CD4-positive, CD25-positive, alpha-beta regulatory T cell (primary cell): ENCODE results near the gene FMO1. TPM values are rescaled to one million over a fixed set of nuclear protein-coding genes. Genes with fewer than 3 reads are reported as not detected.

ENCODE experiments used
- ATAC-seq, 2 donors: fragments of 150-1000 bp; cut with Tn5 transposase; one replicate each; pipeline ENCODE4 v1.10.0; 2021; ENCODE audit warnings: low read depth in 2 of 2, moderate number of reproducible peaks in 2 of 2, moderate library complexity in 1 of 2
- DNase-seq, 3 donors: peaks; one replicate each; pipeline versions ENCODE4 v3.0.0 to v3.0.0-alpha.2; 2012 to 2022; ENCODE audit warnings: mixed read lengths in 1 of 3
- H3K27ac ChIP-seq: one replicate; pipeline ENCODE4 v1.7.0; 2013; ENCODE audit warnings: mild to moderate bottlenecking, low read length; ENCODE audit not compliant: insufficient read depth, poor library complexity, severe bottlenecking
- H3K27me3 ChIP-seq: one replicate; pipeline ENCODE4 v1.7.0; 2013; ENCODE audit warnings: low read length; ENCODE audit not compliant: control insufficient read depth, insufficient read depth
- H3K36me3 ChIP-seq: one replicate; pipeline ENCODE4 v1.7.0; 2013; ENCODE audit warnings: mild to moderate bottlenecking, low read length, moderate library complexity; ENCODE audit not compliant: control insufficient read depth, insufficient read depth
- H3K4me1 ChIP-seq: 2 replicates; pipeline ENCODE4 v1.7.0; 2013; ENCODE audit warnings: mild to moderate bottlenecking, low read length; ENCODE audit not compliant: insufficient read depth, control insufficient read depth, poor library complexity, severe bottlenecking
- H3K4me3 ChIP-seq: one replicate; pipeline ENCODE4 v1.7.0; 2013; ENCODE audit warnings: low read depth, mild to moderate bottlenecking, low read length, moderate library complexity
- H3K9me3 ChIP-seq, 2 experiments: 1 replicate in 1 of 2; 2 replicates in 1 of 2; pipeline ENCODE4 v1.7.0; 2013; ENCODE audit warnings: low read length in 2 of 2, mild to moderate bottlenecking in 1 of 2, moderate library complexity in 1 of 2; ENCODE audit not compliant: control insufficient read depth in 2 of 2
- H3K27ac Mint-ChIP-seq, 3 donors: one replicate each; pipeline ENCODE4 v1.8.0; 2020 to 2022; ENCODE audit warnings: mild to moderate bottlenecking in 3 of 3, mixed read lengths in 3 of 3, moderate library complexity in 2 of 3
- H3K27me3 Mint-ChIP-seq: one replicate; pipeline ENCODE4 v1.8.0; 2022; ENCODE audit warnings: mild to moderate bottlenecking, mixed read lengths
- H3K36me3 Mint-ChIP-seq: one replicate; pipeline ENCODE4 v1.8.0; 2020; ENCODE audit warnings: mixed read lengths
- H3K4me1 Mint-ChIP-seq, 4 donors: one replicate each; pipeline ENCODE4 v1.8.0; 2020 to 2022; ENCODE audit warnings: mixed read lengths in 4 of 4, mild to moderate bottlenecking in 1 of 4
- H3K4me3 Mint-ChIP-seq, 4 donors: one replicate each; pipeline ENCODE4 v1.8.0; 2020 to 2022; ENCODE audit warnings: mild to moderate bottlenecking in 4 of 4, mixed read lengths in 4 of 4, moderate library complexity in 3 of 4
- H3K9me3 Mint-ChIP-seq, 7 donors: one replicate each; pipeline ENCODE4 v1.8.0; 2020 to 2022; ENCODE audit warnings: mixed read lengths in 7 of 7, mild to moderate bottlenecking in 3 of 7, moderate library complexity in 2 of 7
- polyA plus RNA-seq, 4 donors: library from polyadenylated mRNA; unstranded; fragments of 300-500 nt; fragmentation: Illumina TruSeq; gene quantifications; one replicate each; pipeline ENCODE4 v1.2.3, GENCODE V29; 2021
- total RNA-seq: library from RNA; stranded (reverse); gene quantifications from one replicate; pipeline ENCODE4 v1.2.3, GENCODE V29; 2022

Gene FMO1
- total and polyA plus RNA-seq, 5 donors from 2014 or later: not detected

- peaks cover 29% of the 10 kb centered on the region for H3K27me3 Mint-ChIP-seq
- DNase-seq (no peak), ATAC-seq (no peak)
- Histone ChIP-seq H3K27me3 (peaks cover 11% of the 10 kb centered on the region), H3K4me1 (peaks cover 8% of the 10 kb centered on the region), H3K27ac (no peak overlapping the region), H3K4me3 (no peak overlapping the region), H3K36me3 (no peaks in the 10 kb centered on the region), H3K9me3 (no peaks in the 10 kb centered on the region)
- no peak overlapping the region for H3K27ac Mint-ChIP-seq
- peaks cover 0 to 1% (median 0%) of the 10 kb centered on the region in 7 donors for H3K9me3 Mint-ChIP-seq
- no peaks in the 10 kb centered on the region for H3K36me3 Mint-ChIP-seq
- H3K4me1 Mint-ChIP-seq: peaks cover 0 to 12% (median 2%) of the 10 kb centered on the region in 4 donors
- H3K4me3 Mint-ChIP-seq: no peak overlapping the region
These were observed 793 bp upstream of the FMO1 start for GRCh38 chr1:171247501-171247900.

DNA sequence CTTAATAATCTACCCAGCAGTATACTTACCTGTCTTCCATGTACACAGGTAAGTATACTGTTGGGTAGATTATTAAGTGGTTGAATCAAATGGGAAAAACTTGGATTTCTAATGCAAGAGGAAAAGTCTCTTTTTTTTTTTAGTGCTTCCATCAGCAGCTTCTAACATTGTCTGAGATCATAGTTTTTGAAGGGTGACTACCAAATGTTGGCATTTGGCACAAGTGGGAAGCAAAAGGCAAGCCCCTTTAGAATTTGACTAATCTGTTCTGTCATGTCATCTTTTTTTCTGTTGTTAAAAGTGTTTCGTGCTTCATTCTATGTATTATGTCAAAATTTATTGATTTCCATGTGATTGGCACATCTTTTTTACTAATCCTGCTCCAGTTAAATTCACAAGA, 547 bp downstream of the FMO1 start:
- Histone ChIP-seq H3K4me1 (peaks cover 8% of the 10 kb centered on the region), H3K27ac (no peak overlapping the region), H3K36me3 (no peaks in the 10 kb centered on the region), H3K4me3 (no peak overlapping the region), H3K9me3 (no peaks in the 10 kb centered on the region), H3K27me3 (peaks cover 14% of the 10 kb centered on the region)
- H3K9me3 Mint-ChIP-seq: peaks cover 0 to 1% (median 0%) of the 10 kb centered on the region in 7 donors
- peaks cover 34% of the 10 kb centered on the region for H3K27me3 Mint-ChIP-seq
- DNase-seq: no peak
- ATAC-seq: no peak
- H3K4me1 Mint-ChIP-seq: peaks cover 0 to 13% (median 2%) of the 10 kb centered on the region in 4 donors
- H3K4me3 Mint-ChIP-seq: no peak overlapping the region
- H3K27ac Mint-ChIP-seq: no peak overlapping the region
- H3K36me3 Mint-ChIP-seq: no peaks in the 10 kb centered on the region

DNA sequence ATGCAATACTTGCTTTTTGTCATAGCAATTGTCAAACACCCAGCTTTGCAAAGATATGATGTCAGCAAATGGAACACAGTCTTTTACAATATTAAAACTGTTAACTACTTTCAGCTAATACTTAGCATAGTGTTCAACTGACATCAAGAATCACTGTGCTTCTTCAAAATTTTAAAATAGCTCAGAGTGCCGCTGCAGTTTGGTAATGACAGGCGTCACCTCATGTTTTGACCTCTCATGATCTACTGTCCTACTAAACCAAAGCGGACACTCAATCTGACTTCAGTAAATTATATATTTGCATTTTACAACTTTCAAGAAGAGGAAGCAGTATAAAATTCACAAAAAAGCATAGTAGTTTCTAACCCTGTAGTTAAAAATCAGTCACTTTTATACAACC, 2.0 kb downstream of the FMO1 start:
- Histone ChIP-seq H3K9me3 (no peaks in the 10 kb centered on the region), H3K27me3 (peaks cover 21% of the 10 kb centered on the region), H3K4me3 (no peak overlapping the region), H3K4me1 (peaks cover 8% of the 10 kb centered on the region), H3K27ac (no peak overlapping the region), H3K36me3 (no peaks in the 10 kb centered on the region)
- no peak for ATAC-seq
- H3K9me3 Mint-ChIP-seq: peaks cover 0 to 1% (median 0%) of the 10 kb centered on the region in 7 donors
- peaks cover 32% of the 10 kb centered on the region for H3K27me3 Mint-ChIP-seq
- no peaks in the 10 kb centered on the region for H3K36me3 Mint-ChIP-seq
- H3K4me1 Mint-ChIP-seq: peaks cover 0 to 13% (median 2%) of the 10 kb centered on the region in 4 donors
- no peak overlapping the region for H3K27ac Mint-ChIP-seq
- H3K4me3 Mint-ChIP-seq: no peak overlapping the region
- DNase-seq: no peak

DNA sequence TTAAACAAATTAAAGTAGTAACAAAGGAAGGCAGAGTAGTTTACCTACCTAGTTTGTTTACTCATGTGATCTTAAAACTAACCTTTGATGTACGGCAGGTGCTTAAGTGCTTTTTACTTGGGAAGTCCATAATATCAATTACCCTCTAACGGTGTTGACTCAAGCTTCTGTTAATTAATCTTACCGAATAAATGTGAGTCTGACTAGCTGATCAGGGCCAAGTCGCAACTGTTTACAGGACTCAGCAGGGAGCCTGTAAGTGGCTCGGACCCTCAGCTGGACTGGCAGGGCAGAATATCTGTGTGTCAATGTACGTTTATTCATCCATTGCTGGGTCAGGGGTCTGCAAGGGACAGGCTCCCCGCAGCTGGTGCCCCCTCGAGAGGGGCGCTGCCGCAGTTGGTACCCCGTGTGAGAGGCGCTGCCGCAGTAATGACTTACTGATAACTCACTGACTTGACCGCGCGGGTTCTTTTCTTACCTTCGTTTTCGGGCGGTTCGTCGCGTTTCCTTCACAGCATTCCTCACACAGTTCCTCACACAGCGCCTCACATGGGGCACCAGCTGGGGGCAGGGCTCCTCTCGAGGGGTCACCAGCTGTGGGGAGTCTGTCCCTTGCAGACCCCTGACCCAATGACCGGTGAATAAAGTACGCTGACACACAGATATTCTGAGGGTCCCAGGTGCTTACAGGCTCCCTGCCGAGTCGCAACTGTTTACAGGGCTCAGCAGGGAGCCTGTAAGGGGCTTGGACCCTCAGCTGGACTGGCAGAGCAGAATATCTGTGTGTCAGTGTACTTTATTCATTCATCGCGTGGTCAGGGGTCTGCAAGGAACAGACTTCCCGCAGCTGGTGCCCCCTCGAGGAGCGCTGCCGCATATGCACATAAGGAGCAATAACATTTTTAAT, 3.0 kb downstream of the FMO1 start:
- H3K36me3 Mint-ChIP-seq: no peaks in the 10 kb centered on the region
- H3K4me3 ChIP-seq: peak overlapping the region; percentile 18
- DNase-seq: peak in 2 of 3 donors; percentile 5 to 25
- peaks cover 21% of the 10 kb centered on the region for H3K27me3 ChIP-seq
- H3K4me3 Mint-ChIP-seq: peak overlapping the region; percentile 7 to 89 (median 78)
- peaks cover 35% of the 10 kb centered on the region for H3K27me3 Mint-ChIP-seq
- H3K36me3 ChIP-seq: no peaks in the 10 kb centered on the region
- no peak overlapping the region for H3K27ac Mint-ChIP-seq
- ATAC-seq: peak; percentile 38 to 53
- no peaks in the 10 kb centered on the region for H3K9me3 ChIP-seq
- peaks cover 0 to 1% (median 0%) of the 10 kb centered on the region in 7 donors for H3K9me3 Mint-ChIP-seq
- peaks cover 0 to 13% (median 2%) of the 10 kb centered on the region in 4 donors for H3K4me1 Mint-ChIP-seq
- H3K27ac ChIP-seq: no peak overlapping the region
- H3K4me1 ChIP-seq: peaks cover 8% of the 10 kb centered on the region

DNA sequence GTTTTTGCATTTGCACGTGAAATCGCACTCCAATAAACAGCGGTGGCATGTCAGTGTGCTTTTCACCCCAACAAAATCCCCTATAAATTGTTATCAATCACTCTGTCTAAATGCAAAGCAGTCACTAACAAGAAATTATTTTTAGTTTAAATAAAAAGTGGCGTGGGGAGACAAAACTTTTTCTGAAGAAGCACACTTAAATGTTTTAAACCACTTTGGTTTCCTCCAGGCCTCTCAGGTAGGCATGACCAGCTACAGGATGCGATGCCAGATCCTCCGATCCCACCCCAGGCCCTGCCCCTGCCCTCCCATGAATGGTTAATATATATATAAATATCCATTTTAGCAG, 3.6 kb downstream of the FMO1 start:
- Mint-ChIP-seq H3K36me3 (no peaks in the 10 kb centered on the region), H3K27ac (no peak overlapping the region), H3K4me3 (peak overlapping the region in 3 of 4 donors; percentile 73 to 89 (median 83)), H3K4me1 (peaks cover 0 to 13% (median 2%) of the 10 kb centered on the region in 4 donors), H3K27me3 (peaks cover 35% of the 10 kb centered on the region), H3K9me3 (peaks cover 0 to 1% (median 0%) of the 10 kb centered on the region in 7 donors)
- H3K4me1 ChIP-seq: peaks cover 8% of the 10 kb centered on the region
- peak overlapping the region; percentile 18 for H3K4me3 ChIP-seq
- ATAC-seq: no peak
- H3K27ac ChIP-seq: no peak overlapping the region
- H3K36me3 ChIP-seq: no peaks in the 10 kb centered on the region
- H3K9me3 ChIP-seq: no peaks in the 10 kb centered on the region
- DNase-seq: no peak
- peaks cover 21% of the 10 kb centered on the region for H3K27me3 ChIP-seq

- Histone ChIP-seq H3K36me3 (no peaks in the 10 kb centered on the region), H3K27me3 (peaks cover 21% of the 10 kb centered on the region), H3K9me3 (no peaks in the 10 kb centered on the region), H3K4me3 (no peak overlapping the region), H3K27ac (no peak overlapping the region), H3K4me1 (peaks cover 8% of the 10 kb centered on the region)
- no peak for ATAC-seq
- Mint-ChIP-seq H3K27ac (no peak overlapping the region), H3K4me1 (peaks cover 0 to 13% (median 2%) of the 10 kb centered on the region in 4 donors), H3K9me3 (peaks cover 0 to 1% (median 0%) of the 10 kb centered on the region in 7 donors), H3K4me3 (peak overlapping the region in 2 of 4 donors; percentile 16 to 73), H3K36me3 (no peaks in the 10 kb centered on the region), H3K27me3 (peaks cover 35% of the 10 kb centered on the region)
- peak in 1 of 3 donors; percentile 7 for DNase-seq
These were observed 4.2 kb downstream of the FMO1 start for GRCh38 chr1:171252482-171252881.

DNA sequence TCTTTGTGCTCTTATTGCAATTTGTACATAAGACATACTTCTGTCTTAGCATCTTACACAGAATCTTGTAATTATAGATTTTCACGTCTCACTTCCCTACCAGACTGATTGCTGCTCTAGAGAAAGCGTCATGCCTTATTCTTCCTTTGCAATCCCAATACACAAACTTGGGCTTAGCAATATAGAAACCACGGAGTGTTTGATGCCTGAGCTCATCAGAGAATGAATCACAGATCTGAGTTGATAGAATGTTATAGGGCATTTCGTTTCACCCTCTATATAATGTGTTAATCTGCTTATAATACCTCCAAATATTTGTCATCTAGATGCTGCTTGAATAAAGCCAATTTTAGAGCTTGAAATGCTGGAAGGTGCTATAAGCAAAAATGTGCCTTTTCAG, 6.6 kb downstream of the FMO1 start:
- Histone ChIP-seq H3K9me3 (no peaks in the 10 kb centered on the region), H3K27me3 (peaks cover 17% of the 10 kb centered on the region), H3K4me1 (peaks cover 8% of the 10 kb centered on the region), H3K27ac (no peak overlapping the region), H3K4me3 (no peak overlapping the region), H3K36me3 (no peaks in the 10 kb centered on the region)
- Mint-ChIP-seq H3K4me1 (peaks cover 0 to 13% (median 2%) of the 10 kb centered on the region in 4 donors), H3K4me3 (no peak overlapping the region), H3K27me3 (peaks cover 26% of the 10 kb centered on the region), H3K27ac (no peak overlapping the region), H3K36me3 (no peaks in the 10 kb centered on the region), H3K9me3 (no peaks in the 10 kb centered on the region)
- DNase-seq: no peak
- no peak for ATAC-seq
